Pancreas (tissue), 10 donors: ENCODE data around the gene C19orf25. TPM values are rescaled to one million over a fixed set of nuclear protein-coding genes. Genes with fewer than 3 reads are reported as not detected.
A peak's percentile ranks its signal among the peaks of the same experiment; 100 is the strongest.

ENCODE experiments used
- ATAC-seq, 4 donors: fragments of 200-7000 bp; cut with Tn5 transposase; one replicate each; pipeline versions ENCODE4 v1.8.0 to v1.9.1; 2020; ENCODE audit warnings: mild to moderate bottlenecking in 4 of 4, moderate library complexity in 4 of 4
- DNase-seq, 6 donors: peaks; one replicate each; pipeline ENCODE4 v3.0.0-alpha.2; 2020
- FAIRE-seq: peaks from 2 replicates; lab custom pipeline; 2012; peaks lifted over from hg19 to GRCh38; lab: Jason Lieb, UNC
- H3K27ac ChIP-seq, 4 donors: fragments of 200-600 bp; sonication (generic); 1 replicate in 3 of 4; 2 replicates in 1 of 4; pipeline versions ENCODE4 v1.5.0 to v1.8.0; 2020
- H3K27me3 ChIP-seq, 4 donors: fragments of 200-600 bp; one replicate each; pipeline ENCODE4 v1.8.0; 2021
- H3K36me3 ChIP-seq, 3 donors: fragments of 200-600 bp; sonication (generic) in 1 of 3; one replicate each; pipeline versions ENCODE4 v1.5.0 to v1.8.0; 2020 to 2021
- H3K4me1 ChIP-seq, 3 donors: fragments of 200-600 bp; one replicate each; pipeline ENCODE4 v1.8.0; 2021
- H3K4me3 ChIP-seq, 4 donors: fragments of 200-600 bp; sonication (generic) in 2 of 4; one replicate each; pipeline versions ENCODE4 v1.5.0 to v1.8.0; 2020 to 2021
- H3K9me3 ChIP-seq, 4 donors: fragments of 200-600 bp; one replicate each; pipeline ENCODE4 v1.8.0; 2021
- CTCF ChIP-seq, 4 donors: fragments of 200-600 bp; sonication (generic) in 3 of 4; IDR thresholded peaks; one replicate each; pipeline versions ENCODE4 v1.5.0 to v1.8.0; 2021; ENCODE audit warnings: antibody characterized with exemption in 4 of 4
- WGBS, 2 donors: extraction: QIAGEN DNeasy Blood & Tissue Kit; methylation state at CpG; one replicate each; pipeline ENCODE4 v1.1.7; 2013; 5-methylcytosine and 5-hydroxymethylcytosine counted together
- intact Hi-C, 3 donors: fragments of 100-400 bp; cut with DNase I; formaldehyde crosslinking; loops; one replicate each; pipeline versions ENCODE4 v1.11.1 to v1.14.2; 2022
- polyA plus RNA-seq, 2 donors: library from polyadenylated mRNA; stranded (reverse); fragments of 200-250 nt; gene quantifications; one replicate each; pipeline ENCODE4 v1.2.3, GENCODE V29; 2013
- total RNA-seq, 6 donors: library from RNA; stranded (reverse); fragmentation: NEBNext Ultra II Directional in 4 of 6; extraction: Animal tissue kit (Norgen Biotek cat#: 25700) in 4 of 6; gene quantifications; one replicate each; pipeline versions ENCODE4 v1.2.1 to v1.2.4, GENCODE V29; 2021 to 2023
- donor health status: healthy with polysubstance abuse.
- donor health status: DM: no; HTN: no; CAD: no; lungs with moderate emphysema.
- donor health status: DM: no; HTN: no; CAD: no.
- donor health status: control.
- donor health status: control.
- donor health status: Bipolar disorder and iron deficiency.
- donor health status: DM: yes; HTN: yes; CAD: no.
- donor health status: DM: no; HTN: no; CAD: no.
- donor health status: DM: no; HTN: no; CAD: no.
- donor health status: DM: yes; HTN: yes; CAD: no.

C19orf25 gene
- total and polyA plus RNA-seq, 8 donors, result 10.7 to 39.0 (median 15.6) TPM

GRCh38 chr19:1473085-1473851 is 5.7 kb downstream of the C19orf25 start:
- Histone ChIP-seq H3K27me3 (peaks cover 0 to 25% (median 0%) of the 10 kb centered on the region in 4 donors), H3K9me3 (no peaks in the 10 kb centered on the region), H3K4me3 (no peak overlapping the region), H3K27ac (no peak overlapping the region), H3K4me1 (peaks cover 24 to 29% (median 28%) of the 10 kb centered on the region in 3 donors), H3K36me3 (no peaks in the 10 kb centered on the region)
- peak in 1 of 6 donors; percentile 67 for DNase-seq
- ATAC-seq, result no peak
- 63 to 68% methylated on average over 19 to 20 of the region's 20 CpGs for WGBS, 2 donors
- no peak for FAIRE-seq
- intact Hi-C loops, result no loop called here
- TF ChIP-seq CTCF (IDR thresholded peaks at IDR 0.05), result no peak

GRCh38 chr19:1472231-1473084 is 6.6 kb downstream of the C19orf25 start:
- intact Hi-C loops, result no loop called here
- FAIRE-seq, result no peak
- no peak overlapping the region for H3K27ac ChIP-seq
- H3K4me3 ChIP-seq, result no peak overlapping the region
- H3K9me3 ChIP-seq, result no peaks in the 10 kb centered on the region
- TF ChIP-seq CTCF (IDR thresholded peaks at IDR 0.05), result no peak
- H3K4me1 ChIP-seq, result peaks cover 16 to 35% (median 30%) of the 10 kb centered on the region in 3 donors
- WGBS, 2 donors, result 35 to 40% methylated on average over 43 to 44 of the region's 44 CpGs
- no peaks in the 10 kb centered on the region for H3K36me3 ChIP-seq
- DNase-seq, result peak in 3 of 6 donors; percentile 15 to 76 (median 30)
- no peak for ATAC-seq
- H3K27me3 ChIP-seq, result peaks cover 0 to 28% (median 0%) of the 10 kb centered on the region in 4 donors

- ATAC-seq, result peak in 1 of 4 donors; percentile 4
- intact Hi-C loops, result no loop called here
- DNase-seq, result peak in 3 of 6 donors; percentile 33 to 66 (median 57)
- Histone ChIP-seq H3K27me3 (peaks cover 0 to 30% (median under 1%) of the 10 kb centered on the region in 4 donors), H3K27ac (no peak overlapping the region), H3K9me3 (no peaks in the 10 kb centered on the region), H3K36me3 (no peaks in the 10 kb centered on the region), H3K4me3 (peak overlapping the region in 1 of 4 donors; percentile 45), H3K4me1 (peaks cover 16 to 35% (median 32%) of the 10 kb centered on the region in 3 donors)
- WGBS, 2 donors, result 23 to 24% methylated on average over 24 of the region's 24 CpGs
- no peak for TF ChIP-seq CTCF (IDR thresholded peaks at IDR 0.05)
- no peak for FAIRE-seq
These were observed 7.4 kb downstream of the C19orf25 start for GRCh38 chr19:1471515-1472160.

GRCh38 chr19:1471010-1471514 is 8.0 kb downstream of the C19orf25 start:
- TF ChIP-seq CTCF (IDR thresholded peaks at IDR 0.05), result no peak
- Histone ChIP-seq H3K4me1 (peaks cover 16 to 35% (median 32%) of the 10 kb centered on the region in 3 donors), H3K36me3 (no peaks in the 10 kb centered on the region), H3K9me3 (no peaks in the 10 kb centered on the region), H3K27me3 (peaks cover 0 to 30% (median 5%) of the 10 kb centered on the region in 4 donors), H3K4me3 (peak overlapping the region in 2 of 4 donors; percentile 26 to 45), H3K27ac (no peak overlapping the region)
- intact Hi-C loops, result no loop called here
- DNase-seq (peak in 2 of 6 donors; percentile 60 to 80), FAIRE-seq (no peak), ATAC-seq (peak; percentile 11 to 38 (median 21))
- WGBS, 2 donors, result 7 to 9% methylated on average over 28 of the region's 28 CpGs
